Stimulated activated CD8-positive, alpha-beta memory T cell treated with anti-CD3 and anti-CD28 coated beads, Interleukin-2, amount 100 ng/mL, for 1 hour (primary cell): Measurements from ENCODE around the gene RNPS1.

Experiments used
- DNase-seq, 2 donors: peaks; one replicate each; pipeline ENCODE4 v3.0.0-alpha.2; 2020; ENCODE audit warnings: low read depth in 2 of 2

Gene RNPS1

DNA sequence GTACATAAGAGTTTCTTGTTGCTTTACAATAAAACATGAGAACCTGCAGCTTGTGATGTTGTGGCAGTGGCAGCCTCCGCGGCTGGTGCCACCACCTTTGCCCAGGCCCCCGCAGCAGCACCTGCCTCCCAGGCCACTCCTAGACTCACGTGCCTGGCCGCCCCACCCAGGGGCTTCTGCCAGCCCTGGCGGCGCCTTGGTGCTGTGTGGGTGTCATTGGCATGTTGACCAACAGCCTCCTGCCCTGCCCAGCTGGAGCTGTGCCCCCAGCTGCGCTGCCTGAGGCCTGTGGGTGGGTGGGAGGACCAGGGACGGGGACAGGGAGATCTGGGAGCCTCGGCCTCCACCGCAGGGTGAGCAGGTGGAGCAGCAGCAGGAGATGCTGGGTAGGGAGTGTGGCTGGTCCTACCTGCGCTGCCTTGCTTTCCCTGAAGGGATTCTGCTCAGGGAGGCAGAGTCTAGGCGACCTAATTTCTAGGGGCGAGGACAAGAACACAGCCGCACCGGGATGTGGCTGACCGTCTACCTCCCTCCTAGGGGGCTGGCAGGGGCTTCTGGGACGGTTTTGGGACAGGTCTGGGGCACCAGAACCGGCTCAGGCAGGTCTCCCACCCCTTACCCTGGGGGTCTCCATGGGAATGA is 32.1 kb downstream of the RNPS1 start:
- DNase-seq: no peak

DNA sequence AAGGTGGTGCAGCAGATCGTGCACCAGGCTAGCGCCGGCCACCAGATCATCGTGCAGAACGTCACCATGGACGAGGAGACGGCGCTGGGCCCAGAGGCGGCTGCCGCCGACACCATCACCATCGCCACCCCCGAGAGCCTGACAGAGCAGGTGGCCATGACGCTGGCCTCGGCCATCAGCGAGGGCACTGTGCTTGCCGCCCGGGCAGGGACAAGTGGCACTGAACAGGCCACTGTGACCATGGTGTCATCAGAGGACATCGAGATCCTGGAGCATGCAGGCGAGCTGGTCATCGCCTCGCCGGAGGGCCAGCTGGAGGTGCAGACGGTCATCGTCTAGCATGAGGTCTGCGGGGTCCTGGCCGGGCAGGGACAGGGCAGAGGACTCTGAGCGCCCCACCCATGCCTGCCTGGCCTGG is 32.7 kb downstream of the RNPS1 start:
- no peak for DNase-seq

DNA sequence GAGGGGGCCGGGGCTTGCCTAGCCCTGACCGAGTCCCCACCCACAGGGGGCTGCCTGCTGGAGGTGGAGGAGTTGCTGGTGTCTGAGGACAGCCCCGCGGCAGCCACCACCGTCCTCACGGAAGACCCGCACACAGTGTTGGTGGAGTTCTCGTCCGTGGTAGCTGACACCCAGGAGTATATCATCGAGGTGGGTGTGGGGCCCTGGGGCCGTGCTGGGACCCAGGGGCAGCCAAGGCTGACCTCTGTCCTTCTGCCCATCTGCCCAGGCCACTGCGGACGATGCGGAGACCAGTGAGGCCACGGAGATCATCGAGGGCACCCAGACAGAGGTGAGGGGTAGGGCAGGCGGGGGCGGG is 33.1 kb downstream of the RNPS1 start:
- DNase-seq: no peak

DNA sequence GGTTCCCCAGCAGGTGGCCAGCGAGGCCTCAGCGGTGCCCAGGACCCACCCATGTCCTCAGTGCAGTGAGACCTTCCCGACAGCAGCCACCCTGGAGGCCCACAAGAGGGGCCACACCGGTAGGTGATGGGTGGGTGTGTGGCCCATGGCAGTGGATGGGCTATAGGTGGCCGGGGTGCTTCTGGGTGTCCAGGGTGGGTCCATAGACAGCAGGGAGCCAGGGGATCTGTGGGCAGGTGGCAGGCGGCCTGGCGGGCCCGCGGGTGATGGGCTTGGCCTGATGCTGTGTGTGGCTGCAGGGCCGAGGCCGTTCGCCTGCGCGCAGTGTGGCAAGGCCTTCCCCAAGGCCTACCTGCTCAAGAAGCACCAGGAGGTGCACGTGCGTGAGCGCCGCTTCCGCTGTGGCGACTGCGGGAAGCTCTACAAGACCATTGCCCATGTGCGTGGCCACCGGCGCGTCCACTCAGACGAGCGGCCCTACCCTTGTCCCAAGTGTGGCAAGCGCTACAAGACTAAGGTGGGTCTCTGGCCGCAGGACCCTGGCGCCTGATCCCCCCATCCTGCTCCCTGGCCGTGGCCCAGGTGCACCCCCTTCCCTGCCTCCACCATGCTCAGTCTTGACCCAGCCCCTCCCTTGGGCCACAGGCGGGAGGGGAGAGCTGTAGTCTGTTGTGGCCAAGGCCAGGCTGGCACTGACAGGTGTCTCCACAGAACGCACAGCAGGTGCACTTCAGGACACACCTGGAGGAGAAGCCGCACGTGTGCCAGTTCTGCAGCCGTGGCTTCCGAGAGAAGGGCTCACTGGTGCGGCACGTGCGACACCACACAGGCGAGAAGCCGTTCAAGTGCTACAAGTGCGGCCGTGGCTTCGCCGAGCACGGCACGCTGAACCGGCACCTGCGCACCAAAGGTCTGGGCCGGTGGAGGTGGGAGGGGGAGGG is 33.8 kb downstream of the RNPS1 start:
- no peak for DNase-seq

DNA sequence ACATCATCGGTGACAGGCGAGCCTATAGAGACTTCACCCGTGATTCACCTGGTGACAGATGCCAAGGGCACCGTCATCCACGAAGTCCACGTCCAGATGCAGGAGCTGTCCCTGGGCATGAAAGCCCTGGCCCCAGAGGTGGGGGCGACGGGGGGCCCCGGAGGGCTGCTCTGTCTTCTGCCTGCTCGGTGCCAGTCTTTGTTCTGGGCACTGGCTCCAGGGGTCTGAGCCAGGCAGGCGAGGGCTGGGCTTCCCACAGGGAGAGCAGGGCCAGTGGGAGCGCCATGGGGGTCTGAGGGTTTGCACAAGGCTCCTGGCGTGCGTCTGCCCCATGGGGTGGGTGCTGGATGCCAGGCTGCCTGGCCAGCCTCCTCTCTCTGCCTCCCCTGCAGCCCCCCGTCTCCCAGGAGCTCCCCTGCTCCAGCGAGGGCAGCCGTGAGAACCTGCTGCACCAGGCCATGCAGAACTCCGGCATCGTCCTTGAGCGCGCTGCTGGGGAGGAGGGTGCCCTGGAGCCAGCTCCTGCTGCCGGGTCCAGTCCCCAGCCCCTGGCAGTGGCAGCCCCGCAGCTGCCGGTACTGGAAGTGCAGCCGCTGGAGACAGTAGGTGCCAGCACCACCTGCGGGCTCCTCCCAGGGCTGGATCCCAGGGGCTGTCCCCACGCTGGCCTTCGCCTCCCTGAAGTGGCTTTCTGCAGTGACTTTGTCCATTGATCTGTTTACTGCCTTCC is 34.7 kb downstream of the RNPS1 start:
- no peak for DNase-seq

DNA sequence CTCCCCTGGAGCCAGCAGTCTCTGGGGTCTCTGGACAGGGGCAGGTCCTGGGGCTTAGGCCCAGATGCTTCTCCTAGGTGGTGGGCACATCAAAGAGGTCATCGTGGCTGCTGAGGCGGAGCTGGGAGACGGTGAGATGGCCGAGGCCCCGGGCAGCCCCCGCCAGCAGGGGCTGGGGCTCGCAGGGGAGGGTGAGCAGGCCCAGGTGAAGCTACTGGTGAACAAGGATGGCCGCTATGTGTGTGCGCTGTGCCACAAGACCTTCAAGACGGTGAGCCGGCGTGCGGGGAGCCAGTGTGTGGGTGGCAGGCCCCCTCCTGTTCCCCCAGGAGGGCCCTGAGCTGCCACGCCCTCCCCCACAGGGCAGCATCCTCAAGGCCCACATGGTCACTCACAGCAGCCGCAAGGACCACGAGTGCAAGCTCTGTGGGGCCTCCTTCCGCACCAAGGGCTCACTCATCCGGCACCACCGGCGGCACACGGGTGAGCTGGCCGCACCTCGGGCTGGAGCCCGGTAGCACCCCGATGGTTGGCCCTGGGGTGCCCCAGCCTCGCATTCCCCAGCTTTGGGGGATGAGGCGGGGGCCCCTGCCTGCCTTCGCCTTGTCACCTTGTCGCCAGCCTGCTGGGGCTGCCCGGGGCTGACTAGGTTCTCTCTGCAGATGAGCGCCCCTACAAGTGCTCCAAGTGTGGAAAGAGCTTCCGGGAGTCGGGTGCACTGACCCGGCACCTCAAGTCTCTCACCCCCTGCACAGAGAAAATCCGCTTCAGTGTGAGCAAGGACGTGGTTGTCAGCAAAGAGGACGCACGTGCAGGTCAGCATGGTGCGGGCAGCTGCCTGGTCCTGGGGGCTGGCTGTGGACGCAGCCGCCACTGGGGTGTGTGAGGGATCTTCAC is 35.6 kb downstream of the RNPS1 start:
- no peak for DNase-seq

DNA sequence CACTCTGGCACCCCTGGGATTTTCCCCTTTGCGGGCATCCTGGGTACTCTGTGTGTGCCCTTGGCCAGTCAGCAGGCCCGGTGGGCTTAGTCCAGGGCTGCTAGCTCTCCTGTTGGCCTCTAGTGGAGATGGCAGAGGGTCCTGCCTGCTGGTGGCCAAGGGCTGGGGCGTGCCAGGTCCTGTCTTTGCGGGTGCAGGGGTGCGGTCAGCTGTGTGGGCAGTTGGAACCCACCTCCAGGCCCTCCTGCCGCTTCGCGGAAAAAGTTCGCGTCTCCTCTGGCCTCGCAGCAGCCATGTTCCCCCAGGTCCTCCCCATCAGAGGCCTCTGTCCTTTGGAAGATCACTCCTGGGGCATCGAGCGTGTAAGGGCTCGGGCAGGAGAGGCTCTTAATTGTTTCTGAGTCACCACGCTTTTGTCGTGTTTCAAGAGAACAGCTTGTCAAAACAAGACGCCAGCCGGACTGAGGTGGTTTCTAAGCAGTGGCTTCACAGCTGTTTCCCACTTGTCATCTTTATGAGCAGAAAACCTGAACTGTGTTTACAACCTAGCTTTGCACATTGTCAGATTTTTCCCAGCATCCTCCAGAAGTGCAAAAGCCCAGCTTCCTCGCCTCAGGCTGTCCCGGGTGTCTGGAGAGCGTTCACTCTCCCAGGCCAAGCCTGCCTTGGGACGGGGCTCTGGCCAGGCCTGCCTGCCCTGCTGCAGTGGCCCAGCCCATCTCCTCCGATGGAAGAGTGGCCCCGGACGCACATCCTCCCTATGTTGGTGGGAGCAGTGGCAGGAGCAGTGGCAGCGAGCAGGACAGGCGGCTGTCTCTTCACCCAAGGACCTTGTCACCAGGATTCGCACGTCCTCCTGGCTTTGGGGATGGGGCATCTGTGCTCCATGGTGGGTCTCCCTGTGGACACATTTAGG is 36.7 kb downstream of the RNPS1 start:
- DNase-seq: no peak

DNA sequence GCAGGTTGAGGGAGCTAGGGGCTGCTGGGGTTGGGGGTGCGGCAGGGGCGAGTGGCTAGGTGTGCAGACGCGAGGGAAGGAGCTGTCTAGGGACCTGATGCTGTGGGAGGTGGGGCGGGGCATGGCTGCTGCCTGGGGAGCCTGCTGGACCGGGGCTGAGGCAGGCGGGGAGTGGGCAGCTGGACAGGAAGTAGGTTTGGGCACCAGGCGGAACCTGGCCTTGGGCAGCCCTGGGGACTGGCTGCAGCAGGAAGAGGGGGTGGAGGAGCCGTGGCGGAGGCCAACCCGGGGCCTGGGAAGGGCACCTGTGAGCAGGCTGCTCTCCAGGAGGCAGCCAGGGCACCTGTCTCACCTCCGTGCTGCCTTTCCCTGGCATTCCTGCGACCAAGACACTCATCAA is 37.5 kb downstream of the RNPS1 start:
- DNase-seq: no peak

DNA sequence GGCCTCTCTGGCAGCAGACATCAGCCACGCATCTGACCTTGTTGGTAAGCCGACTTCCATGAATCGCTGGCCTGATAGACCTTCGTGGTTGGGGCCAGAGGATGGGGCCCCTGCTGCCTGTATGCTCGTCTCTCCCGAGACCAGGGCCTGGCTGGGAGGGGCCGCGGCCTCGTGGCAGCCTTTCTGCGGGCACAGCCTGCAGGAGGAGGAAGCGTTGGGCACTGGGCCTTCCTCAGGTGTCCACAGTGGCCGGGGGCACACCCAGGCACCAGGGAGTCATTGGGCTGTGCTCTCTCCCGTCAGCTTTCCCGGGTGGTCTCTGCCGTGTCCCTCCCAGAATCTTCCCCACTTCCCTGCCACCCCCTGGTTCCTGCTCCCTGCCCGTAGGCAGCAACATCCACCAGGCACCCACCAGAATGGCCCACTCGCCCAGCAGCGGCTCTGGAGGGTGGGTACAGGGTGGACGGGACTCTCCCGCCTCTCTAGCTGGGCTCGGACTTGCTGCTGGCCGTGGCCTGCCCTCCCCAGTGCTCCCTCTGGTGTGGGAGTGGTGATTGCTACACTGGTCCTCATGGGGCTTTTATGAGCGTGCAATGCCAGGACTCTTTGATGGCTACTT is 38.2 kb downstream of the RNPS1 start:
- no peak for DNase-seq

DNA sequence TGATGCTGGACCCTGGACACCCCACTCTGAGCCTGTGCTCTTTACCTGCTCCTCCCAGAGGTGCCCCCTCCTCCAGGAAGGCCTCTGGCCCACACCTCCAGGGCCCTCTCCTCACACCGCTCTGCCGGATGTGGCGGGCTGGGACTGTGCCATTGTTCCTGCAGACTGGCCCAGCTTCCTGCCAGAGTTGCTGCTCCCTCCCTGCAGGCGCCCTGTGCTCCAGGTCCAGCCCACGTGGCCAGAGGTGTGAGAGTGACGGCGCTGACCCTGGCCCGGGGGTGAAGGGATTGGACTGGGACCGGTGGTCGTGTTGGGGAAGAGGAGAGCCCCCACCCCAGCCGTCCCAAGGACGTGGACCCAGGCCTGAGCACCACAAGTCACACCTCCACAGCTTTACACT is 38.8 kb downstream of the RNPS1 start:
- no peak for DNase-seq

DNA sequence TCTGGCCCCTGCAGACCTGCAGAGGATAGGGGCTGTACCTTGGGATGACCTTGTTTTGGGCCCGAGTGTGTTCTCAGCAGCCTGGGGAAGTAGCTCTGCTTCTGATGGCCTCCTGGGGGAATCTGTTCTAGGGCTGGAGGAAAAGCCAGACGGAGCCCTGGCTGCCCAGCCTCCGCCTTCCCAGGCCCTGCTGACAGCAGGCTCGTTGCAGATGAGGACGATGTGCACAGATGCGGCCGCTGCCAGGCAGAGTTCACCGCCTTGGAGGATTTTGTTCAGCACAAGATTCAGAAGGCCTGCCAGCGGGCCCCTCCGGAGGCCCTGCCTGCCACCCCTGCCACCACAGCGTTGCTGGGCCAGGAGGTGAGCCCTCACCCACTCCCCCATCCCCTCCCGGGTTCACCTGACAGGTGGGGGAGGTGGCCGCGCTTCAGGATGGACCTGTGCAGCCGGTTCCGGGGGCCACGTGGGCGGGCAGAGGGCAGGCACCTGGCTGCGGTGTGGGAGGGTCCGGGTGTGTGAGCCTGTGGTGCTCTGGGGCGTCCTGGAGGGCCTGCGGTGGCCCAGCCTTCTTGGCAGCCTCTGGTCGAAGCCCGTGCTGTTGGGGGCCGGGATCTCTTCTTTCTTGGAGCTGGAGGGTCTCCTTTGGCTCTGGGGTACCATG is 39.6 kb downstream of the RNPS1 start:
- DNase-seq: no peak

DNA sequence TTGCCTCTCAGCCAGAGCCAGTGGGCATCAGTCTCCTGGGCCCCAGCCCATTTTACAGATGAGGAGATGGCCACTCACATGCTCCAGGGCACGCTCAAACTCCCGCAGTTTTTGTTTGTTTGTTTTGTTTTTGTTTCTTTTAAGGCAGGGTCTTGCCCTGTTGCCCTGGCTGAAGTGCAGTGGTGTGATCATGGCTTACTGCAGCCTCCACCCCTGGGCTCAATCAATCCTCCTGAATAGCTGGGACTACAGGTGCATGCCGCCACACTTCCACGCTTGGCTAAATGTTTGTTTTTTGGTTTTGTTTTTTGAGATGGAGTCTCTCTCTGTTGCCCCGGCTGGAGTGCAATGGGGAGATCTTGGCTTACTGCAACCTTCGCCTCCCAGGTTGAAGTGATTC is 41.0 kb downstream of the RNPS1 start:
- no peak for DNase-seq

DNA sequence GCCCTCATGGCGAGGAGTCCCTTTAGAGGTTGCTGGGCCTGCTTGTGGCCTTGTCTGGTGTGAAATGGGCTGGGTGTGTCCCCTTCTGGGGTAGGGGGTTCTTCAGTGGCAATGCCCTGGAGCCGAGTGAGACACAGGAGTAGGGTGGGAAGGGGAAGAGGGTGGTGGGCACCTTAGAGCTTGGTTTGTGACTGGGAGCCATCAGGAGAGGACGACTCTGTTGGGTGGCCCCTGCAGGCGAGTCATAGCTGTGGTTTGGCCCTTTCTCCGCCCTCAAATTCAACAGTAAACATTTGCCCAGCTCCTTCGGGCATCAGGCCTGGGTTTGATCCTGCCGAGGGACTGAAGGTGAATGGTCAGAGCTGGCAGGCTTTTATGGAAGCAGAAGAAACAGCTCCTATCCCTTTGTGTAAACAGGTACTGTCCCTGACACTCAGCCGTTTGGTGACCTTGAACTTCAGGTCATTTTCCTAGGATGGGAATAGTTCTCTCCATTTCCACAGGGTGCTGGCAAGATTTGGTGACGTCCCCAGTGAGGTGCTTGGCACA is 41.6 kb downstream of the RNPS1 start:
- no peak for DNase-seq

DNA sequence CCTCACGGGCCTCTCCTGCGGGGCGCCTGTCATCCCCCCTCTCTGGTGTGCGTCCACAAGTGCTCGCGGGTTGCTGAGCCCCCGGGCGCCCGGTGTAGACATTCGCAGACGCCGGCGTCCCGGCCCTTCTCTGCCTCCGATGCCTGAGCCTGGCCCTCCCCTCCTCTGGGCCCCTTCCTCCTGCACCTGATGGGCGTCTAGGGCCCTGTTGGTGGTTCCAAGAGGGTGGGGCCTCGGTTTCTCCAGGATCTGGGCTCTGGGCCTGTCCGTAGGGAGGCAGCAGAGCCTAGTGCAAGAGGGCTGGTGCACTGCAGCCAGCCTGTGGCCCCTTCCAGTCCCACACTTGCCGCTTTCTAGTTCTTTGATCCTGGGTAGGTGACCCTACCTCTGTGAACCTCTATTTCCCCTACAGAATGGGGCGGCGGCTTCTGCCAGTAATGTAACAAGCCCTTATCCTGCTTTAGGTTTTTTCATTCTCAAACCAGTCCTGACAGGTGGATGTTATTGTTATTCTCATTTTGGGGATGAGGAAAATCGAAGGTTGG is 43.9 kb downstream of the RNPS1 start:
- no peak for DNase-seq

DNA sequence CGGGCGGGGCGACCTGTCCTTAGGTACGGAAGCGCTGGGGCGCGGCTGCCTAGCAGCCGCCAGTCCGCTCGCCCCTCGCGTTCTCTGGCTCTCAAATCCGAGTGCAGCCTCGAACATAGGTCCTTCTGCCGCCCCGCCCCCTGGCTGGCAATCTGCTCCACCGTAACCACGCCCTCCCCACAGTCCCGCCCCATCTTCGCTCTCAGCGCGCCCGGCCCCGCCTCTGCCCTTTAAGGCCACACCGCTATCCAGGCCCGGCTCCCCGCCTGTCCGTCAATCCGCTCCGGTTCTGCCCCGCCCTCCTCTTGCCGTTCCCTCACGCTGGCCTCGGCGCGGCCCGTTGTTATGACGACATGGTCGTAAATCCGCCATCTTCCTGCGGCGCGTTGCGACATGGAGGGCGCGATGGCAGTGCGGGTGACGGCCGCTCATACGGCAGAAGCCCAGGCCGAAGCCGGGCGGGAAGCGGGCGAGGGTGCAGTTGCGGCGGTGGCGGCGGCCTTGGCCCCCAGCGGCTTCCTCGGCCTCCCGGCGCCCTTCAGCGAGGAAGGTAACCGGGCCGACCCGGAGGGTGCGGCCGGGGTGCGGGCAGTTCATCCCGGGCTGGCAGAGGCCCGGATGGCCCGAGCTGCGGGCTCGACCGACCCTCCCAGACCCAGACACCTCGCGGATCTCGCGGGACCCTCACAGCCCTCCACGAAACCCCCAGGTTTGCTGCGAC is 44.5 kb downstream of the RNPS1 start, which contains the start of gene E4F1:
E4F1 (plus strand) TSS at position 371 of the 721 bp plus-strand sequence; CDS start at position 394, 23 bp downstream.
- peak; percentile 98 to 99 for DNase-seq

DNA sequence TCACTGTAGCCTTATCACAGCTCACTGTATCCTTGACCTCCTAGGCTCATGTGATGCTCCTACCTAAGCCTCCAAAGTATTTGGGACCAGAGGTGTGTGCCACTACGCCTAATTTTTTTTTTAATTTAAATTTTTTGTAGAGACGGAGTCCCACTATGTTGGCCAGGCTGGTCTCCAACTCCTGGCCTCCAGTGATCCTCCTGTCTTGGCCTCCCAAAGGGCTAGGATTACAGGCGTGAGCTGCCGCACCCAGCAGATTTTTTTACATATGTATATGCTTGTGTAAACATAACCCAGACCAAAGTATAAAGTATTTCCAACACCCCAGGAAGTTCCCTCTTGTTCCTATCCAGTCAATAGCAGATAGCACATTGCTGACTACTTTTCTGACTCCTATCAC is 51.6 kb downstream of the RNPS1 start:
- no peak for DNase-seq

DNA sequence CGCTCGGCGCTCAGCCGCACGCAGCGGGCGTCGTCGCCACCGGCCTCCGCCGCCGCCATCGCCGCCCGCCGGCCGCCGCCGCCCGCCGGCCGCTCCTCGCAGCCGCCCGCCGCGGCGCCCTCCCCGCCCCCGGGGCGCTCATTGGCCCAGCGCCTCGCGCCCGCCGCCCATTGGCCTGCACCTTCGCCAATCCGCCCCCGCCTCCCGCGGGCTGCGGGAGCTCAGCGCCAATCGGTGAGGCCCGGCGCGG is 53.3 kb downstream of the RNPS1 start, which contains the start of gene PGP:
PGP (minus strand) TSS at position 122 of the 250 bp plus-strand sequence; CDS start at position 59, 63 bp downstream.
- DNase-seq: no peak
